GM19328 (cell line): Measurements from ENCODE around the gene CCNK.

ENCODE experiments used
- ATAC-seq: cut with Tn5 transposase; IDR thresholded peaks from one replicate; pipeline ENCODE4 v1.9.1; 2021; ENCODE audit warnings: mild to moderate bottlenecking, moderate library complexity; ENCODE audit not compliant: unreplicated experiment

Gene CCNK

DNA sequence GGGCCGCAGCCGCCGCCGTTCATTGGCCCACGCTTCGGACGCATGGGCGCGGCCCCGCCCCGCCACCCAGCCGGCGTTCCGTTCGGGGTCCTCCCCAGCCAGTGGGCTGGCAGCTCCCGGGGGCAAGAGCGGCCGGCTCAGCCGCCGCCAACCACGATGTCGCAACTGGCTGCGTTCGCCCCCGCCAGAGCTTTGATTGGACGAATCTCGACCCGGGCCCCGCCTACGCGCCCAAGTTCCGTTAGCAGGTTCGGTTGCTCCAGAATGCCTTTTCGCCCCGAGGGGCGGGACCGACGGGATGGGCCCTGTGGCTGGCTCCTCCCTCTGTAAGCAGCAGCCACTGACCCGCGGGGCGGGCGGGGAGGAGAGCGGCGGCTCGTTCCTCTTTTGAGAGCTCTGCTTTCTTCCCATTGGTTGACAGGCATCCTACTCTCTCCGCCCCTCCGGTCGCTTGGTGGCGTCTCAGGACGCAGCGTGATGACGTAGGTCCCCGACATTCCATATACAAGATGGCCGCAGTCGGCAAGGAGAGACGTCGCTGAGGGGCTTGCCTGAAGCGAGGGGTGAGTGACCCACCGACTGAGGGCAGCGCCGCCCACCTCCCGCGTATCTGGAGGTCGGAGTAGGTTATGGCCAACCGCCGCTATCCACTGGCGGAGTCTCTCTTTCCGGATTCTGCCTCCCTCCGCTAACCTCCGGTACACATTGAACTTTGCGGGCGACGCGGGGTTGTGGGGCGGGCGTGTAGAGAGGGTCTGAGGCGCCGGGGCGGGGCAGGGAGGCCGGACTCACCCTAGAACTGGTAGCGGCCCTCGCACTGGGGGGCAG, at the start of gene CCNK:
TSS of gene CCNK (plus strand) at position 493 of the 828 bp plus-strand sequence. CDS start 11,269 bp downstream, outside the sequence.
- ATAC-seq: peak; percentile 83

DNA sequence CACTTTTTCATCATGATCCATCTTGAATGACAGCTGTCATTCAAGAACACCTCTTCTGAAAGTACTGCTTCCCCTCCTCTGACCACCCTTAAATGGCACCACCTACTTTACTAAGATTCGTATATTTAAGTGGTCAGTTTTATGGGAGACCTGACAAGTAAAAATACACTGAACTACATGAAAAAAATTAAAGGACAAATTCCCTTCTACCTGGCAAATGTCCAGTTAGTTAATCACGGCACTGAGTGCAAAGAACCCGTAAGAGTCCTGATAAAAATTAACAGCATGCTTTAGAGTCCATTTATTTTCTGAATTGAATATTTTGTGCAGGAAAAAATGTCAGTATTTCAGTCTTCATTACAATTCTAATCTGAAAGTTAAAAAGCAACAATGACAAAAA, 49.2 kb upstream of the CCNK start:
- ATAC-seq: no peak

DNA sequence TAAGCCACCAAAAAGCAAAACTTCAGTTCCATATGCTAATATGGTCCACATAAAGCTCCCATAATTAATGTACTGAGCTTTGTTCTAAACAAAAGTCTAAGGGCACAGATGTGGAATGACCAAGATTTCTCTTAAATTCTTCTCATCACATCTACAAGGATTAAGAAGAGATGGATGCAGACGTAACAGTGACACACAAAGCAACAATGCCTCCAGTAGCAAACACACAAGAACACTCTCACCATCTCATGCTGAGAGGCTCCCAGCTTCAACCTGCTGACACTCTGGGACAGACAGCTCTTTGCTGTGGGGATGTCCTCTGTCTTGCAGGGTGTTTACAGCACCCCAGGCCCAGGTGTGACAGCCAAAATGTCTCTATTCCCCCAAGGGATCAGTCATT, 48.7 kb upstream of the CCNK start:
- no peak for ATAC-seq

DNA sequence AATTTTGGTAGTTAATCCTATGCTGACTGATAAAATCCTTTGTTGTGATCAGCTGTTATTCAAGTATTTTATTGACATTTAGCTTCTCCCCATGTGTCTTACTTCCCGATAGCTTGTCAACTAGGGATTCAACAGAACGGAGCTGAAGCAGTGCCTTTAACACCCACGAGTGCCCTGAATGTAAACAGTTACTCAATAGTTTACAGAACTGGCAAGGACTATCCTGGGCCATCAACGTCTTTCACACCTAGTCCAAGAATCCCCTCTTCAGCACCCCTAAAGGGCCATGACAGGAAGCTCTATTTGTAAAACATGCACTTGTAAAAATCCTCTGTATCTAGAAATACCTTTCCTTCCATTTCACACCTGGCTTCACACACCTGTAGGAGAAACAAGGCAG, 45.9 kb upstream of the CCNK start:
- no peak for ATAC-seq

DNA sequence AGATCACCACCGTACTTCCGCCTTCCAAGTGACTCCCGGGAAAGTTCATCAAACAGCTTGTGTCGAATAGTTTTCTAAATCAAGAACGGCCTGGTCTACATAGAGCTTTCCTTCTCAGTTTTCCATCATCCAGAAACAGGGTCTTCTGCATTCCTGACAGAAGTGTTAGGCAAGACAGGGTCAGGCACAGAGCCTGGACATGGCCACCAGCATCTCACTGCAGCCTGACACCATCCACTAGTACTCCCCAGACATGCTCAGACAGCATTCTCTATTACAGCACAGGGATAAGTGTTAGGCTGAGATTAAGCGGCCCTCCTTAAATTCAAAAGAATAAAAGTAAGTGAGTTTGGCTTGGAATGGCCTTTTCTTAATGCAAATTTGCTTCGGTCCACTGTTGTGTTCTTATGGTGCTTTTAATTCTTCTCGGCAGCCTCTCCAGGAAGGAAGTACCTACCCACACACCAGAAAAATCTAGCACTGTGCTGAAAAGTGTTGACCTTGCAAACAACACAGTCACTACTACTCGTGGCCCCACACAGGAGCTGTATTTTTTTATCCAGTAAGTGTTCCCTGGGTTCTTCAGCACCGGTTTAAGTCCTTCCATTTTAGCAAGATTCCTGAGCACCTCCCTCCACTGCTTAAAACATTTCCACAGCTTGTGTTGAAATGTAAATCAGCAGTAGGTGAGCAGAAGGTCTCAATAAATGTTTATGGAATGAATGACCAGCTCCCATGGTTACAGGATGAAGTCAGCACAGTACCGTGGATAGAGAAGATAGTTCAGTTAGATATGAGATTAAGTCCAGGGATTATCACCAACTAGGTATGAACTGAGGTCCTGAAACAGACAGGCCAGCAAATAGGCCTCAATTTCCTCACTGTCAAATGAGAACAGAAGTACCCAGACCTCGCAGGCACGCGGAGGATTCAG, 44.7 kb upstream of the CCNK start:
- no peak for ATAC-seq

DNA sequence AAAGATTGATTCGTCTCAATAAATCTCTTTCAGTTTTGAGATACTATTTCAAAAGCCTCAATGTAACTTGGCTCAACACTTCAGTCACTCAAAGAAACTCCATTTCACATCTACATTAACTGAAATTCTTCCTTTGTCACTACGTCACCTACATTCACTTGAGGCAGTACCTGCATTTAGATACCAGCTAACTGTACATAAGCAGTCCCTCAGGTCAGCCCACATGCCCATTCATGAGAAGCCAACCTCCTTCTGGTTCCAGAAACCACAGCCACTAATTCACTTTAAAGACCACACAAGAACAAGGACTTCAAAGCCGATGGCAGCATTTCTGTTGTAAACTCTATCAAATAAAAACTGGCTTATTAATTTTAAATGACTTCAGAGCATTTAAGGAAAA, 43.5 kb upstream of the CCNK start:
- no peak for ATAC-seq

DNA sequence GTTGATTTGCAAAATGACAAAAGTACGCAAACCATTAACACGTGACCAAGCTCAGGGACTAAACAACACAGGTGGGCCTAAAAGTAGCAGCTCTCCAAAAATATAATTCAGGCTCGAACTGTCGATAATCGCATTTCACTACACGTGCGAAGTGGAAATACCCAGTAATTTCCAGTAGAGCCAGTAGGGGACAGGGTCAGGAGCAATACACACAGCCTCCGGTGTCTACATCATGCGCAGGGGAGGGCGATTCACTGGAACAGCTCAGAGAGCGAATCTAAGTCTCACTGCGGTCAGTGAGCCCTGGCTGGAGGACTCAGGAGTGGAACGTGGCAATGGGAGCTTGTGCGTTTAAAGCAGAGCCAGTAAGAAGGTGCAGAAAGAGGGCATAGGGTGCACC, 40.9 kb upstream of the CCNK start:
- no peak for ATAC-seq

DNA sequence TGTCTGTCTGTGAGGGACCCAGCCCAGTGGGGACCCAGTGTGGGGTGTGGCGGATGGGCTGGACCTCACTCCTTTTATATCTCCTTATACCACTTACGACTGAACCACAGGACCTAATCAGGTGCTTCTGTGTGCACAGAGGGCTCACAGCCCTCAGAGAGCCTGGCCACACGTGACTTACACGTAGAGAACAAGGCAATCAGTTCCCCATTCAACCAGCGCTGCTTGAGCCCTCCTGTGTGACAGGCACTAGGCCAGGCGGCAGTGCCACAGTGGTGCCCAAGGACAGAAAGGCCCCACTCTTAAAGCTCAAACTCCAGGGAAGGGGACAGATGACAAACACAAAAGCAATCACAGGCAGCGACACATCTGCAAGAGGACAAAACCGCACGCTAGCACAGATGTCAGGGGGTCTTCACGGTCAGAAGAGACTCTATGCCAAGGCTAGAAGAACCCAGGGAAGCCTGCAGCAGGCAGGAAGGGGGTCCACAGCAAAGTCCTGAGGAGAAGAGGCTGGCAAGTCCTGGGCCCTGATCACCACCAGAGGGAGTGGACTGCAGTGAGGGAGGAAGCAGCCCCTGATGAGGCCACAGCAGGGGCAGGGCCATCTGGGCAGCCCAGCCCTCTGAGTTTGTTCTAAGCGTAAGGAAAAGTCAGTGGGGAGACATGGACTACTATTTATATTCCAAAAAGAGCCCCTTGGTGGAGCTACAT, 39.9 kb upstream of the CCNK start:
- ATAC-seq: no peak

DNA sequence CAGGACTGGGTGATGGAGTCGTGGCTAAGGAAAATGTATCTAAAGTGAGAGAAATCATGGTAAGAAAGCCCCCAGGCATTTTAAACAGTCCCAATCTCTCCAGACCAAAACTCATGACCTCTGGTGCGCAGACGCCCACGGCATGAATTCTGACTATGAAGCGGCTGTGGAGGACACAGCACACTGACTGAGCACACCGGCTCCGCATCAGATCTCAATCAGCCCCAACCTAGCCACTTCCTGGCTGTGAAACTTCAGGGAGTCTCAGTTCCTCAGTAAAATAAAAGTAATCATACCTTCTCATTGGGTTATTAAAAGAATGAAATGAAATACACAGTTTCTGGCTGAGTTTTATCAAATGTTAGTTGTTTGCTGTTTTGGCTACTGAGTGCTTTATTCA, 39.3 kb upstream of the CCNK start:
- ATAC-seq: no peak

DNA sequence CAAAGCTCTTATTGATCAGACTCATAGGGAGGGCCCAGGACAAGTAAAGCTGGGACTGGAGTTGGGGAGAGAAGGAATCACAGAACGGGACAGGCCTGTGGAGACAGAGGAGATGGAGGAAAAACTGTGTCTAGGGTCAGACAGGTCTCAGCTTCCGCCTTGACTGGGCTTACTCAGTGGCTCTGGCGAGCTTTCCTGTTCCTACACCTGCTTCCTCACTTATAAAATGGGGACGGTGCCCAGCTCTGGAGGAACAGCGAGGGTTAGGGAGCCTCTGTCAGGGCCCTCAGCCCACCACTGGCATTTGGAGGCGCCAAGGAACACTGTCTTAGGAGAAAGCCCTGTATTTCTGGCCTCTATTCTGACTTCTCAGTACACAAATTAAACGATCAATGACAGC, 35.3 kb upstream of the CCNK start:
- no peak for ATAC-seq

DNA sequence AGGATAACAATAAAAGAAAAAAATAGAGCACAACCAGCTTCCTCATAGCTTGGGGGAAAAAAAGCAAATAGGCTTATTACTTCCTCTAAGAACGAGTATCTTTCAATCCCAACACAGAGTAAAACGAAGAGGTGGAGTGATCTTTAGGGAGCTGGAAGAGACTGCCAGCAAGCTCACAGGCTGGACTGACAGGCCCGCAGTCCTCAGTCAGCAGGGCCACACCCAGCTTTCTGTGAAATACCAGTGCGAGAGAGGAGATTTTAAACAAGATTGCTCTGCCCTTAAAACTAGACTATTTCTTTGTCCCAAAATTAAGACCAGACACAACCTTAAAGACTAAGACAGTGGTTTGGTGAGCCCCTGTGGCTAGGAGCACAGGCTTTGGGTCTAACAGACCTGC, 33.5 kb upstream of the CCNK start:
- no peak for ATAC-seq

DNA sequence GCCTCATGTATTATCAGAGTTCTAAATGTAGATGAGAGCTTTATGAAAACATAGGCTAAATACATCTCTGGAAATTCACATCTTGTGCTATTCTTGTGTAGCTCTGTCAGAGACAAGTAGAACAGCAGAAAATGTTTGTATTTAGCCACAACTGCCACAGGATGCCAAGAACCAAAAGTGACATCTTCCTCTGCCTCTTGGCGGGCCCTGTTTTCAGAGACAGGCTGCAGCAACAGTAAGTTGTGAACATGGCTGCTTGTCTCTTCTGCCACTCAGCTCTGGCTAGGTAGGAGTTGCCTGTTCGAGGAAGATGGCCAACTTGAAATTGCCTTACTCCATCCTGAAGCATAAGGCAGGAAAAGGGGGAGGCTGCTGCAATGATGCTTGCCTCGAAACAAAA, 30.9 kb upstream of the CCNK start:
- ATAC-seq: no peak

DNA sequence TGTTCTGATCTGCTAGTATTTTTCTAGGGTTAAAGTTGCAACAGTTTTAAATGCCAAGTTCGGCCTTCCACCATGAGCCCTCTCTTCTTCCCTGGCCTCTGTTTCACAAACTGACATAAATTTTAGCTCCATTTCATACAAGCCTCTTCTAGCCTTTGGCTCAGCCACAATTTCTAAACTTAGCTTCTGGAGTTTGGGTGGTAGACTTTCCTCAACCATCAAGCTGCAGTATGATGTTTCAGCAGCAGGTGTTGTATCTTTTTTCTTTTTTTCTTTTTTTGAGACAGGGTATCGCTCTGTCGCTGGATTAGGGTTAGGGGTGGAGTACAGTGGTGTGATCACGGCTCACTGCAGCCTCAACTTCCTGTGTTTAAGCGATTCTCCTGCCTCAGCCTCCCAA, 30.0 kb upstream of the CCNK start:
- no peak for ATAC-seq

DNA sequence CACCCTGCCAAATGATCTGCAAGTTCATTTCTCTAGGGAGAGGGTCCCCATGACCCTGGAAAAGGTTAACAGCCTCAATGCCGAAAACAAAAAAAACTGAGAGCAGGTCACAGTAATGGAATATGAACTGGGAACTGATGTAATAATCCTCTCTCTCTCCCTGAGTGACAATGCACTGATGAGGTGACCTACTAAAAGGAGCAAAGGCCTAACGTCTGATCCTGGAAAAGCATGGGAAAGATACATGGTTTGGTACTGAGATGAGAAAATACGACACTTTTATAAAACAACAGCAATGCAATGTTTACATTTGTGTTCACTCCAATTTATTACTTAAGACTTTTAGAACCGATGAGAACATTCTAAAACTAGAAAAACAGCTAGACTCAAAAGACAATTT, 28.2 kb upstream of the CCNK start:
- ATAC-seq: no peak

DNA sequence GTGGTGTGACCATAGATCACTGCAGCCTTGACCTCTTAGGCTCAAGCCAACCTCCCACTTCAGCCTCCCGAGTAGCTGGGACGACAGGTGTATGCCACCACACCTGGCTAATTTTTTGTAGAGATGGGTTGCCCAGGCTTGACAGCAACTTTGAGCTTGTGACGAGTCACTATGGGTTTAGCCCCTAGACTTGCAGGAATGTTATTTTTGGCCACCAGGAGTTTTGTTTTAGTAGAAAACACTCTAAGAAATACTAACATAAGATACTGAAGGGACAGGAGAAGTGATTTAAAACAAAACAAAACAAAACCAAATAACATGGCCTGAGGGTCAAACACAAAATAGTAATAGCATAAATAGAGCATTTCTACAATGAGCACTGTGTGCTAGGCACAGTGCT, 27.0 kb upstream of the CCNK start:
- no peak for ATAC-seq

DNA sequence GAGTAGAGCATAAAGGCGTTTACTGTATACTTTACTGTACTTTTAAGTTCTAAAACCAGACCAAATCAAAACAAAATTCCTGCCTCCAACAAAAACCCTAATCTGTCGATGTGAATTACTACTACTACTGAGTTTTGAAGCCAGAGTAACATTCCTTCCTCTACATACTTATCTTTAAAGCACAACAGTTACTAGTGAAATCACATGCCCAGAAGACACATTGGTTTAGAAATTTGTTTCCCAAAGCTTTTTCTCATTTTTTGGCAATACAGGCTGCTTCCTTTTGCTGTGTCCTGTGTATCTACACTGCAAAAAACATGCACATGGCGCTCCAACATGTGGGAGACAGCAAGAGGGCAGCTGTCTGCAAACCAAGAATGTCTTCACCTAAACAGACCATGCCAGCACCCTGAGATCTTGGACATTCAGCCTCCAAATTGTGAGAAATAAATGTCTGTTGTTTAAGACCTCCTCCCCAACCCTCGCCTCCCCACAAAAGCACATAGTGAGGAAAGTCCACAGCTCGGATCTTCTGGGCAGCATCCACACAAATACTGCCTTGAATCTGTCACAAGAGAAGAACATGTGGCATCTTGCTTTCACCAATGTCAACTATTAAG, 21.6 kb upstream of the CCNK start:
- ATAC-seq: no peak

DNA sequence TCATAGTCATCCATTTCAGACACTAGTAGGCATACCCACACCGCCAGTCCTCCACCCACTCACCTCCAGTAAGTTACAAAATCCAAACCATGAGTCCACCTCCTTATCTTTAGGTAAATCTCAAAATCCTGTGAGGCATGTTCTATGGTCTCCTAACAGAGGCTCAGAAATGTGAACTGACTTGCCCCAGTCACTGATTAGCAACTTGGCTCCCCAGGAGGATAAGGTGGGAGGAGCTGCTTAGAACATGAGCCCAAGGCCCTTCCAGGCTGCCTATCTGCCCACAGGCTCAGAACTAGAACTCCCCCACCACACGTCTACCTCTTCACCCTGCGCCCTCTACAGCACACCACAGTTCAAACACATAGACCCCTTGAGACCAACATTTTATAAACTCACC, 20.4 kb upstream of the CCNK start:
- ATAC-seq: no peak

DNA sequence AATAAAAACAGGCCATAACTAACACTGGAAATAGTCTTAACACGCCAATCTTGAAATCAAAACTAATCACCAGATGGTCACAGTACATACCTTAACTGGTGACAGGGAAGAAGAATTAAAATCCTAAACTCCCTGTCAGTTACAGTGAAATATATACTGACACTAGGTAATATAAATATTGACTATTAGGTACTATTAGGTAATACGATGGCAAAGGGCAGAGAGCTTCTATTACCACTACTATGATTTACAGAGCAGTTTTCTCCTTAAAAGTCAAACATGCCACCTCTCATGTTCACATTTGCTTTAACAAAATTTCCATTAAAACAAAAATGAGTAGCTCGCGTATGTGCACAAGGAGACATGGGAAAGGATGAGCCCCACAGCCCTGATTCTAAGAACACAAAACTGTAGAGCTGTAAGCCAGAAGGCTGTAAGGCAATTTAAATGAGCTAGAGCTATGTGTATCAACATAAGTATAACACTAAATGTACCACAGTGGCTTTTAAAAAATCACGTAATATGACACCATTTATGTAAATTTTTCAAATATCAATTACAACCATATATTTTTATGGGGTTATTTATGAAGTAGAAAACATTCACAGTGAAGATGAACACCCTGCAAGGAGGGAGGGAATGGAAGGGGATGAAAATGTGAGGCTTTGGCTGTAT, 19.7 kb upstream of the CCNK start:
- no peak for ATAC-seq

DNA sequence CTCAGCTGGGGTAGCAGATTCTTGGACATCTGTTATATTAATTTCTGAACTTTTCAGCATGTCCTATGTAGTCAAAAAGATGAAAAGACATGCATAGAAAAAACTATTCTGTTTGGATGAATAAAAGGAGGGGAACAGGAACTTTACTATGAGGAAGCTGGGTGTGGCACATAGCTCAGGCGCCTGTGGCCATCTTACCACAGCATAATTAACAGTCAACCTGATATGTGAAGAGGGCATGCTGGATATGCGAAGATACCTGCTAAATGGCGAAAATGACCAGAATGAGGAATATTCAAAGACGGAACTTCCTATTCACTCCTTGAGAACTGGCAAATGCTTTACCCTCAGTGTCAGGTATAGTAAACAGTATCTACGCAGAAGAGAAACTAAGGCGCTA, 19.0 kb upstream of the CCNK start:
- ATAC-seq: no peak

DNA sequence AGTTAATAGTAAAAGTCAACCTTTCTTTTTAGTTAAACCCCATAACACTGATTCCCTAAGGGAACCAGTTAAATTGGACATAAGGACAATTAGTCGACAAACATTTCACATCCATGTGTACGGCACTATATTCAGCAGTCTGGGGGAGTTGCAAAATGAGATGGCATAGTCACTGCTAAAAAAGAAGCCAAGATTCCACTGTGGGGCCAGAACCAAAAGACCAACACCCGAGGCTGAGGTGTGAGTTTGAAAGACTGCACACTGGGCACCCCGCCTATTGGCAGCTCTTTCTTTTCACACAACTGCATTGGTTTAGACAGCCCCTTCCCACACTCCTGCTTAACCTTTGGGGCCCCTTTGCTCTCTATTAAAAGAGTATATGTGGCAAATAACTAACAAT, 17.2 kb upstream of the CCNK start:
- no peak for ATAC-seq
